ENCODE data around the gene IL9. TPM values are rescaled to one million over a fixed set of nuclear protein-coding genes. Genes with fewer than 3 reads are reported as not detected.

The IL9 gene
- total and polyA plus RNA-seq, 2 of the 13 experiments (the other 11 are each of a cell fraction or from before 2014, with no cell fraction given): not detected

GRCh38 chr5:135930029-135930948, 34.6 kb upstream of the IL9 start (continued):
- TF ChIP-seq ZSCAN20 (CRISPR knock-in tag; IDR thresholded peaks at IDR 0.05; ENCODE audit: borderline replicate concordance) (no peak), BCL6 (CRISPR knock-in tag; IDR thresholded peaks at IDR 0.05) (0 out of 2 replicates have a peak, but pooled peaks have one; percentile 8), REXO4 (CRISPR knock-in tag; IDR thresholded peaks at IDR 0.05; ENCODE audit: borderline replicate concordance) (no peak), MXD4 (CRISPR knock-in tag; IDR thresholded peaks at IDR 0.05) (peak; percentile 52; the same call in 1 of the 2 replicates), GTF3A (CRISPR knock-in tag; conservative IDR thresholded peaks at IDR 0.05) (no peak), HMGXB4 (CRISPR knock-in tag; IDR thresholded peaks at IDR 0.05; ENCODE audit: borderline replicate concordance in 1 of 2, low read depth in 1 of 2) (peak in 1 of 2 experiments; percentile 55; a peak in 3 of 4 replicates), ZNF556 (CRISPR knock-in tag; IDR thresholded peaks at IDR 0.05; ENCODE audit: borderline replicate concordance) (peak; percentile 29; the same call in 1 of the 2 replicates), YEATS4 (CRISPR knock-in tag; IDR thresholded peaks at IDR 0.05; ENCODE audit: borderline replicate concordance) (peak; percentile 82), SP140L (CRISPR knock-in tag; IDR thresholded peaks at IDR 0.05; ENCODE audit: borderline replicate concordance) (no peak), ZFP41 (CRISPR knock-in tag; IDR thresholded peaks at IDR 0.05; ENCODE audit: borderline replicate concordance) (no peak), NFAT5 (CRISPR knock-in tag; IDR thresholded peaks at IDR 0.05) (0 out of 2 replicates have a peak, but pooled peaks have one; percentile 41), ZFX (CRISPR knock-in tag; IDR thresholded peaks at IDR 0.05; ENCODE audit: low read depth) (peak; percentile 77), PHF20 (CRISPR knock-in tag; IDR thresholded peaks at IDR 0.05) (no peak), PLRG1 (conservative IDR thresholded peaks at IDR 0.05) (no peak), GTF2F1 (IDR thresholded peaks at IDR 0.05; ENCODE audit: low read length) (no peak), SAP130 (CRISPR knock-in tag; IDR thresholded peaks at IDR 0.05; ENCODE audit: low read depth) (no peak)
- TF ChIP-seq, protein P1, sequence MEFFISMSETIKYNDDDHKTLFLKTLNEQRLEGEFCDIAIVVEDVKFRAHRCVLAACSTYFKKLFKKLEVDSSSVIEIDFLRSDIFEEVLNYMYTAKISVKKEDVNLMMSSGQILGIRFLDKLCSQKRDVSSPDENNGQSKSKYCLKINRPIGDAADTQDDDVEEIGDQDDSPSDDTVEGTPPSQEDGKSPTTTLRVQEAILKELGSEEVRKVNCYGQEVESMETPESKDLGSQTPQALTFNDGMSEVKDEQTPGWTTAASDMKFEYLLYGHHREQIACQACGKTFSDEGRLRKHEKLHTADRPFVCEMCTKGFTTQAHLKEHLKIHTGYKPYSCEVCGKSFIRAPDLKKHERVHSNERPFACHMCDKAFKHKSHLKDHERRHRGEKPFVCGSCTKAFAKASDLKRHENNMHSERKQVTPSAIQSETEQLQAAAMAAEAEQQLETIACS (CRISPR knock-in tag; IDR thresholded peaks at IDR 0.05): no peak; the same call in 1 of the 2 replicates
- TF ChIP-seq, protein P2, sequence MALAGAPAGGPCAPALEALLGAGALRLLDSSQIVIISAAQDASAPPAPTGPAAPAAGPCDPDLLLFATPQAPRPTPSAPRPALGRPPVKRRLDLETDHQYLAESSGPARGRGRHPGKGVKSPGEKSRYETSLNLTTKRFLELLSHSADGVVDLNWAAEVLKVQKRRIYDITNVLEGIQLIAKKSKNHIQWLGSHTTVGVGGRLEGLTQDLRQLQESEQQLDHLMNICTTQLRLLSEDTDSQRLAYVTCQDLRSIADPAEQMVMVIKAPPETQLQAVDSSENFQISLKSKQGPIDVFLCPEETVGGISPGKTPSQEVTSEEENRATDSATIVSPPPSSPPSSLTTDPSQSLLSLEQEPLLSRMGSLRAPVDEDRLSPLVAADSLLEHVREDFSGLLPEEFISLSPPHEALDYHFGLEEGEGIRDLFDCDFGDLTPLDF (CRISPR knock-in tag; IDR thresholded peaks at IDR 0.05): no peak
